B cell (primary cell): ENCODE results near the gene SLC35F3.

ENCODE experiments used
- EZH2 ChIP-seq: IDR thresholded peaks from 2 replicates; pipeline ENCODE4 v1.6.1; 2012; ENCODE audit warnings: borderline replicate concordance, low read depth, mild to moderate bottlenecking, moderate library complexity, low read length; ENCODE audit not compliant: insufficient read depth, poor library complexity, severe bottlenecking
- TF ChIP-seq, protein P1 (sequence below): fragments of 200-600 bp; IDR thresholded peaks from one replicate; pipeline ENCODE4 v1.8.0; 2022; ENCODE audit warnings: antibody characterized with exemption, mild to moderate bottlenecking

GRCh38 chr1:233879841-233880240 is 24.6 kb upstream of the SLC35F3 start:
- TF ChIP-seq, protein P1, sequence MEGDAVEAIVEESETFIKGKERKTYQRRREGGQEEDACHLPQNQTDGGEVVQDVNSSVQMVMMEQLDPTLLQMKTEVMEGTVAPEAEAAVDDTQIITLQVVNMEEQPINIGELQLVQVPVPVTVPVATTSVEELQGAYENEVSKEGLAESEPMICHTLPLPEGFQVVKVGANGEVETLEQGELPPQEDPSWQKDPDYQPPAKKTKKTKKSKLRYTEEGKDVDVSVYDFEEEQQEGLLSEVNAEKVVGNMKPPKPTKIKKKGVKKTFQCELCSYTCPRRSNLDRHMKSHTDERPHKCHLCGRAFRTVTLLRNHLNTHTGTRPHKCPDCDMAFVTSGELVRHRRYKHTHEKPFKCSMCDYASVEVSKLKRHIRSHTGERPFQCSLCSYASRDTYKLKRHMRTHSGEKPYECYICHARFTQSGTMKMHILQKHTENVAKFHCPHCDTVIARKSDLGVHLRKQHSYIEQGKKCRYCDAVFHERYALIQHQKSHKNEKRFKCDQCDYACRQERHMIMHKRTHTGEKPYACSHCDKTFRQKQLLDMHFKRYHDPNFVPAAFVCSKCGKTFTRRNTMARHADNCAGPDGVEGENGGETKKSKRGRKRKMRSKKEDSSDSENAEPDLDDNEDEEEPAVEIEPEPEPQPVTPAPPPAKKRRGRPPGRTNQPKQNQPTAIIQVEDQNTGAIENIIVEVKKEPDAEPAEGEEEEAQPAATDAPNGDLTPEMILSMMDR: no peak
- TF ChIP-seq EZH2: no peak
